A549 (cell line): Measurements from ENCODE around the gene CHP2.

Source experiments
- CEBPB ChIP-seq, 2 experiments: fragments of >200 bp in 1 of 2; sonication (Bioruptor Twin) in 1 of 2; formaldehyde crosslinking in 1 of 2; IDR thresholded peaks; 2 replicates each; pipeline ENCODE4 v1.6.1; 2012 to 2016
- CHD2 ChIP-seq: fragments of 150-350 bp; IDR thresholded peaks from 2 replicates; pipeline ENCODE4 v1.6.1; 2014; ENCODE audit warnings: low read length; ENCODE audit not compliant: partially characterized antibody
- ESRRA ChIP-seq: fragments of 150-350 bp; IDR thresholded peaks from 2 replicates; pipeline ENCODE4 v1.6.1; 2014; ENCODE audit warnings: mild to moderate bottlenecking, low read length, borderline replicate concordance
- JUN ChIP-seq, 2 experiments: fragments of >200 bp; sonication (Bioruptor Twin); formaldehyde crosslinking; IDR thresholded peaks; 2 replicates in 1 of 2; 3 replicates in 1 of 2; pipeline ENCODE4 v1.6.1; 2016 to 2017
- MAFK ChIP-seq: fragments of 450-650 bp; IDR thresholded peaks from 2 replicates; pipeline ENCODE4 v1.6.1; 2014; ENCODE audit not compliant: partially characterized antibody
- MAX ChIP-seq: IDR thresholded peaks from 2 replicates; pipeline ENCODE4 v1.6.1; 2012
- POLR2A ChIP-seq: IDR thresholded peaks from 2 replicates; pipeline ENCODE4 v1.6.1; 2012; ENCODE audit warnings: mild to moderate bottlenecking, low read length
- REST ChIP-seq: fragments of 200-600 bp; sonication (generic); IDR thresholded peaks from 2 replicates; pipeline ENCODE4 v1.6.1; 2016; ENCODE audit warnings: antibody characterized with exemption, mild to moderate bottlenecking, moderate library complexity
- SMC3 ChIP-seq: fragments of >200 bp; sonication (Bioruptor Twin); formaldehyde crosslinking; IDR thresholded peaks from 3 replicates; pipeline ENCODE4 v1.6.1; 2018; ENCODE audit warnings: inconsistent platforms
- USF2 ChIP-seq: fragments of 450-650 bp; IDR thresholded peaks from 2 replicates; pipeline ENCODE4 v1.6.1; 2014; ENCODE audit warnings: antibody characterized with exemption
- ZSCAN20 ChIP-seq: fragments of 250-450 bp; sonication (Bioruptor Pico); IDR thresholded peaks from 2 replicates; pipeline ENCODE4 v1.8.0; 2022; ENCODE audit warnings: mild to moderate bottlenecking, moderate library complexity
- TF ChIP-seq, protein P1 (sequence below): fragments of >200 bp; sonication (Bioruptor Twin); formaldehyde crosslinking; IDR thresholded peaks from 3 replicates; pipeline ENCODE4 v1.5.1; 2016

DNA sequence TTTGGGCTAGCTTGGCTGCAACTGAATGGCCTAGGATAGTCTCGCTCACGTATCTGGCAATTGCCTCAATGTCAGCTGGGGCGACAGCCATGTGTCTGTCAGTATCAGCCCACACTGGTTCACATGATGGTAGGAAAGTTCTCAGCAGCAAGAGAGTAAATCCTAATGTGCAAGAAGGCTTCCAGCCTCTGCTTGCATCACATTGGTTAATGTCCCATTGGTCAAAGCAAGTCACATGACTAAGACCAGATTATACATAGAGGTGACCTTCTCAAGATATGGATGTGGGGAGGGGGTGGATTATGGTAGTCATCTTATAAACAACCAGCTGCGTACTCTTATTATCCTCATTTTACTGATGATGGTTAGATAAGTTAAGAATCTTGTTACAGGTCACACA lies 31.0 kb downstream of the CHP2 start:
- TF ChIP-seq POLR2A = no peak
- TF ChIP-seq MAFK = no peak
- TF ChIP-seq, protein P1, sequence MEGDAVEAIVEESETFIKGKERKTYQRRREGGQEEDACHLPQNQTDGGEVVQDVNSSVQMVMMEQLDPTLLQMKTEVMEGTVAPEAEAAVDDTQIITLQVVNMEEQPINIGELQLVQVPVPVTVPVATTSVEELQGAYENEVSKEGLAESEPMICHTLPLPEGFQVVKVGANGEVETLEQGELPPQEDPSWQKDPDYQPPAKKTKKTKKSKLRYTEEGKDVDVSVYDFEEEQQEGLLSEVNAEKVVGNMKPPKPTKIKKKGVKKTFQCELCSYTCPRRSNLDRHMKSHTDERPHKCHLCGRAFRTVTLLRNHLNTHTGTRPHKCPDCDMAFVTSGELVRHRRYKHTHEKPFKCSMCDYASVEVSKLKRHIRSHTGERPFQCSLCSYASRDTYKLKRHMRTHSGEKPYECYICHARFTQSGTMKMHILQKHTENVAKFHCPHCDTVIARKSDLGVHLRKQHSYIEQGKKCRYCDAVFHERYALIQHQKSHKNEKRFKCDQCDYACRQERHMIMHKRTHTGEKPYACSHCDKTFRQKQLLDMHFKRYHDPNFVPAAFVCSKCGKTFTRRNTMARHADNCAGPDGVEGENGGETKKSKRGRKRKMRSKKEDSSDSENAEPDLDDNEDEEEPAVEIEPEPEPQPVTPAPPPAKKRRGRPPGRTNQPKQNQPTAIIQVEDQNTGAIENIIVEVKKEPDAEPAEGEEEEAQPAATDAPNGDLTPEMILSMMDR = no peak
- no peak for TF ChIP-seq JUN (IDR thresholded peaks at IDR 0.05)
- TF ChIP-seq CEBPB (IDR thresholded peaks at IDR 0.05) = no peak
- TF ChIP-seq ESRRA = no peak
- TF ChIP-seq USF2 = no peak
- no peak for TF ChIP-seq SMC3
- no peak for TF ChIP-seq CHD2
- no peak for TF ChIP-seq MAX
- no peak for TF ChIP-seq ZSCAN20 (CRISPR knock-in tag)
- no peak for TF ChIP-seq REST
